Activated CD4-positive, alpha-beta T cell treated with anti-CD3 and anti-CD28 coated beads, Interleukin-10, Interleukin-2, amounts not matched to agents 100 ng/mL and 50 ng/mL, durations not matched to agents 16 hours and 8 hours (primary cell): Measurements from ENCODE around the gene ANKS1B.

Experiments used
- DNase-seq: peaks from one replicate; pipeline ENCODE4 v3.0.0-alpha.2; 2020

Gene ANKS1B

DNA sequence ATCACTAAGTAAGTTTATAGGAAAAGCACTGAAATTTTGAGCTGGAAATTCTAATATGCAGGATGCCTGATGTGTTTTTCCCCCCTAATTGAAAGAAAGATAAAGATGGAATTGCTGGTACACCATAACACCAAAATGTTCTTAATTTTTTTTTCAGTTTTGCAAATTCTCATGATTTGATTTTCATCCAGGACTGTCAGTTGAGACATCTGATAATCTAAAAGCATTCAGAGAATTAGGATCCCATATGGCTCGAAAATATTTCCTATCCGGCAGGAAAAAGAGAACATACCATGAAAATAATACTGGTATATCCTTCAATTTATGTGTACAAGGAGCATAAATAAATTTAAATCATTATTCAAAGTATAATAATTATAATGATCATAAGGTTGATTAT is 887.6 kb downstream of the ANKS1B start:
- DNase-seq, result no peak

DNA sequence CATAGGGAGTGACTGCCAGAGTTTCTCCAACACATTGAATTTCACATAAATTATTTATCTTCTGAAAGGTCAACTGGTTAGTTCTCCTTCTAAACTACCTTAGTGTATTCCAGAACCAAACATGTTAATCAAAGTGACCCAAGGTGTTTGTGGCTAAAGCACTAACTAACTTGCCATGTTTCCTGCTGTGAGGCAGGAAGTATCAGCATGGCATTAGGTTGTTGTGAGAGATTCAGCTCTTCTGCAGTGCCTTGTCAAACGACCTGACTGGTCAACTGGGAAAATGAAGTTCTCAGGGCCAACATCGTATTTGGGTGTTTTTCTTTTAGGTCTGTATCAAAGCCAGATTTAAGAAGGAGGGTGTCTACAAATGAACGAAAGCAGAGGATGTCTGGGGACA is 891.6 kb downstream of the ANKS1B start:
- DNase-seq, result no peak

DNA sequence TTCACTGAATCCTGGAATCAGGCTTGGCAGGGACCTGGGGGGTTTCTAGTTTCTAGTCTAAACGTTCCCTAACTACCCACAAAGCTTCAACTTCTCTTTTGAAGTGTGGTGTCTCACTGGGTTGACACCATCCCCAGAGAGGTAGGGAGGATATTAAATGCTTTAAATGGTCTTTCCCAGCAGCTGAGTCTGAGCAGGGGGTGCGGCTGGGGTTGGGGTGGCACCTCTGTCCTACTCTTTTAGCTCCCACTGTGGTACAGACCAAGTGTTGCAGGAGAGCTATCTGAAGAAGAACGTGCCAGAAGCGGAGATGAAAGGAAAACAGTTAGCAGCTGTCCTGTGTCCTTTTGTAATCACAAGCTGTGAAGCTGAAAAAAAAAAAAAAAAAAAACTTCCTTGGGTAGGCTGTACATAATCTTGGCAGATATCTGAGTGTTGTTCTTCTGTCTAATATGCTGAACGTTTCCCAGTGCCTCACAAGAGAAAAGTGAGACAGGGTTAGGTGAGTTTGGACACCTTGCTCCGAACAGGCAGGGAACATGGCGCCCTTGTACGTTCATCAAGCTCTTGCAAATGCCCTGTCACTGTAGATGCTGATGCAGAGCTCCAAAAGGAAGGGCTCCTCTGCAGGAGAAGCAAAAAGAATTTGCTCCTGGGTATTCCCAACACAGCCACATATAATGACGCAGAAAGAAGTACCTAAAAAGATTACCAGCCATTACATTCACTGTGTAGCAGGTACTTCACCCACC is 892.5 kb downstream of the ANKS1B start:
- no peak for DNase-seq

DNA sequence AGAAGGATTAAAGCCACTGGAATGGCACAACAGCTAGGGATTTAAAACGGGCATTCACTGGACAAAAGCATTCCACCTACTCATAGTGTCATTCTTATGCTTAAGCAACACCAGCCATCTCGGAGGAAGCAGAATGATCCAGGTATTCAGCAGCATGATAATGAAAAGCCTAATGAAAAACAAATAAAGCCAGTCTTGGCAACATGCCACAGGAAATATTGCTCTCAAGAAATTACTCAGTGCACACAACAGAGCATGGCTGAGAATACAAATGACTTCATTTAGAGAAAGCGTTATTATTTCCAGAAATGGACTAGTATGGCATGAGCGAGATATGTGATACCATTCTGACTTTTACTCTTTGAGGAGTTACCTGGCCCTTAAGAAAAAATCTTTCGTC is 897.5 kb downstream of the ANKS1B start:
- DNase-seq, result peak; percentile 22

DNA sequence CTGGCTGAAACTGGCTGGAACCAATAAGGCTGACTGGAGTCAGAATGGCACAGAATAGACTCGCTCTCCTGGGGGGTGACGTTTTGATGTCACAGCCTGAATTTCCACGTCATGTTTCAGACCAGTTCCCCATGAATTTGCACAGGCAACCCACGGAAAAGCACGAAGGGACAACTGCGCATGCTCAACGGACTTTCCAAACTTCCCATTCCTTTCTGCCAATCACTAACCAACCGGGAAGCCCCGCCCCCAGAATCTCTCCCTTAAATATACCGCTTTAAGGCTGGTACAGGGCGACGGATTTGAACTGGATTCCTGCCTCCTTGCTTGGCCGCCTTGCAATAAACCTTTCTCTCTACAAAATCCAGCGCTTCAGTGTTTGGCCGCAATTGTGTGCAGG is 904.9 kb downstream of the ANKS1B start:
- no peak for DNase-seq

DNA sequence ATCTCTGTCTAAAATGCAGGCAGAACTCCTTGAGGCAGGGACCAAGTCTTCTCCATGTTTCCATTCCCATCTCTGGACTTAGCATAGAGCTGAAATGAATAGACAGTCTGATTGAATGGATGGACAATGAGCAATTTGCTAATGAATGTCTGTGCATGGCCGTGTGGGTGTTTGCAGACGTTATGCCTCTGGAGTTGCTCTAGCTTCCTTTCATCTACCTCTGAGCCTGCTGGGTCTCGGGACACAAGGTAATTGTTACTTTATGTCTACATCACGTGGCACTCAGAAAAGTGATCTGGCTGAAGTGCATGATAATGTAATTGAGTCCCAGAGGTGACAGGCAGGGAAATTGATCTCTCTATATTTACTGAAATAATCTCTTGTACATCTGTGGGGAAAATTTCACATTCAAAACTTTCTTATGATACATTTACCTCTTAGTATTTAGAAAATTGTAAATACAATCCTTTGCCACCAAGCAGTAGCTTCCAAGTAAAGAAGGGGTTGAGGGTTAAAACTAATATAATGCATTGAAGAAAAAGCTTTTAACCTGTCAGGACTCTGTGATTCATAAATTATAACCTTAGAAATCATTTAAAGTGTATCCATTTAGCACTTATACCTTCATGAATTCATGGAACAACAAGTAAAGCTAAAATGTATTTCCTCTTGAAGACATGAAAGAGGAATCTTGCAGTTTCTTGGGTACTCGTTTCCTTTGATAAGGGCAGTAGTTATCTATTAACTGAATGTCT is 915.6 kb downstream of the ANKS1B start:
- DNase-seq, result no peak

DNA sequence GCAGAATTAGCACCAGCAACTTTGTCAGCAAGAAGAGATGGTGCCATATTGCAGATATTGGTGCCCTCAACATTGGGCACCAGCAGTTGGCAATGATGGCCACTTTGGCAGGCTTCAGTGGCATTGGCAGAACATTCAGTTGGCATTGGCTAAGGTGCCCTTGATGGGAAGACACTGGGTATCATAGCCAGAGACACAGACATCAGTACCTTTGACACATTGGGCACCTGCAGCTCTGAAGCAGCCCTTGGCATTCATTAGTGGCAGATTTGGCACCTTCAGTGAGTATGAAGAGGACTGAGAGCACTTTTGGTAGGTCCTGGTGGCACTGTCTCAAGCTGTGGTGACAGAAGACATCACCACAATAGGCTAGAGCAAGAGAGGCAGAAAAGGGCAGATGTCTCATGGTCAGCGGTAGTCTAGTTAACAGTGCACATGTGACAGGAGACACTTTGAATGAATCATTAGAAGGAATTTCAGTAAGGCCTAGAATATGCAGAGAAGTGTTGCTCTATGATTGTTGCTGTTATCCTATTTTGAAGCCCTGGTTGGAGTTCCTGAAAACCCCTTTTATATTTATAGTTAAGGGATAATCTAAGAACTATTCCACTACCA is 917.5 kb downstream of the ANKS1B start:
- DNase-seq, result no peak

DNA sequence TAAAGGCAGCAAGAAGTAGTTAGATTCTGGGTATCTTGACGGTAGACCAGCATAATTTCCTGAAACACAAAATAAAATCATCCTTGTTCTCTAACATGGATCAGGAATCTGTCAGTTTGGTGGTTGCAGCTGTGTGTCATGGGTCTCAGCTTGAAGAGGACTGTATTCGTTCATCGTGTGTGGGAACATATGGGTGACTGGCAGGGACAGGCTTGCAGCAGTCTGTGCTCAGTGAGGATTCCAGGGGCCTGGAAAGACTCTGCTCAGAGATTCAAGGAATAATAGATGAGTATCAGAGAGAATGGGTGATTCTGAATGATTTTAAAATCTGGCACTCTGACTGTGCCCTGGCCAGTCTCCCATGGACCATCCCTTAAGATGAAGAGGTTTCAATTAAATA is 918.0 kb downstream of the ANKS1B start:
- no peak for DNase-seq

DNA sequence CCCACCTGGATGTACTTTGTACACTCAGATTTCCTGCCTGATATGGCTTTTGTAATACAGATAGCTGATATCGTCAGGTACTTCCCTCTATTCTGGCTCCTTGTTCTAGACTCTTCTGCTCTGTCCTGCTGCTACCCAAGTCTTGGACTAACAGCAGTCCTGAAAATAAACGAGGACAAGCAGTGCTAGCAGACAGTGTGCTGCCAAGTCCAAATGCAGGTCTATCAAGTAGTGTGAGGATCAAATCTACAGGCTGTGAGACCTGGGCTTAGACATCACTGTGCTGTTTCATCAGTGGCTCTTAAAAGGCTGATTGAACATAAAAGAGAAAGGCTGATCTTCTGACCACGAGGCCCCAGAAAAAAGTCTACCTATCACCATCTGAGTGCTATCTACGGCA is 921.6 kb downstream of the ANKS1B start:
- no peak for DNase-seq

DNA sequence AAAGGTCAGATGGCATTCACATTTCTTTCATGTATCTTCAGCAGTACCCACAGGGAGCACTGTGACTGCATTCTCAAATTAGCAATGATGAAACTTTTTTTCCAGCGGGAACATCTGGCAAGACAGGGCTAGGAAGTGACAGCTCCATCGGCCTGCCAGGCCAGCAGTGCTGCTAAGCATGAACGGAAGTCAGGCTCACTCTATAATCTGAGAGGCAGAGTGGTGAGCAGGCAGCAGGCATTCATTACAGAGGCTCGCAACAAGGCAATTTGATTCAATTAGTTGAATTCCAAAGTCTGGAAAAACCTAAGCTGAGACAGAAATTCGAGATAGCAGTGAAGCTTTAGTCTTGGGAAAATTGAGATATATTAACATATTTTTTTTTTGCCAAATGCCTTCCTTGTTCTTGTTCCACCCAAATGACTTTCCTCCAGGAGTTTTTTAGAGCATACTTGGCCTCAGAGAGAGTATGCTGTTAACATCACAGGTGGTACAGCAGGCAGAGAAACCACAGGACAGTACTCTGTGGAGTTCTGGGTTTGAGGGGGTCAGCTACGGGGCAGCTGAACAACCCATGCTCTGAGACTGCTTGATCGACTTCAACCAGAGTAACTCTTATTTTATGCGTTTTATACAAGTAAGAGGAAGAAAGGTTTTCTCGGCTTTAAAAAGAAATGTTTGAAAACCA is 924.8 kb downstream of the ANKS1B start:
- DNase-seq, result no peak

DNA sequence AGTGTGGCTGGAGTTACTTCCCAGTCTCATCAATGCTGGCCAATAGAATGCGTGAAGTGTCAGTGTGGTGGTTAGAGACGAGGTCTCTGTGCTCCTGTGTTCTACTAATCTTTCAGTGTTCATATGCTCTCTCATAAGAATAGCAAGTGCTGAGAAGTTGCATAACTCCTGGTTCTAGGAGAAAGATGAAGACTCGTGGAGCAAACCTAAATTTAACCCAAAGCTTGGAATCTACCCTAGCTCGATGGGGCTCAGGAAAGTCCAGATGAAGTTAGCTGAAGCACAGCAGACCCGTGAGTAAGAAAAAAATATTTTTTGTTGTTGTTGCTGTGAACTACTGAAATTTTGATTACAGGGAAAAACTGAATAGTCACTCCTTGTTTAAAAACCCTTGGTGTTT is 927.1 kb downstream of the ANKS1B start:
- no peak for DNase-seq

DNA sequence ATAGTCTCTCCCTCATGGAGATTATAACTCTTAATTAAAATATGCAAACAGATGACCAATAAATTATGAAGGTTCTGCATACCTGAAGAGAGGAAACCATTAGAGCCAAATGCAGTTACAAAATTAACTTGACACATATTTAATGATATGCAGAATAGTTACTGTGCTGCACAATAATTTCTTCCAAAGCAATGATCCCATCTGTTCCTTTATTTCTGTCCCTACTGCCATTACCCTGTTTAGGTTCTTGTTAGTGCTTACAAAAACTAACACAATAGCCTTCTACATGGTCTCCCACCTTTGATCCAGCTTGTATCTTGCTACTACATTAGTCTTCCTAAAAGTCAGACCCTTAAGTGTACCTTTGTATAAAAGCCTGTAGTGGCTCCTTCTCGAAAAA is 928.5 kb downstream of the ANKS1B start:
- DNase-seq, result no peak

DNA sequence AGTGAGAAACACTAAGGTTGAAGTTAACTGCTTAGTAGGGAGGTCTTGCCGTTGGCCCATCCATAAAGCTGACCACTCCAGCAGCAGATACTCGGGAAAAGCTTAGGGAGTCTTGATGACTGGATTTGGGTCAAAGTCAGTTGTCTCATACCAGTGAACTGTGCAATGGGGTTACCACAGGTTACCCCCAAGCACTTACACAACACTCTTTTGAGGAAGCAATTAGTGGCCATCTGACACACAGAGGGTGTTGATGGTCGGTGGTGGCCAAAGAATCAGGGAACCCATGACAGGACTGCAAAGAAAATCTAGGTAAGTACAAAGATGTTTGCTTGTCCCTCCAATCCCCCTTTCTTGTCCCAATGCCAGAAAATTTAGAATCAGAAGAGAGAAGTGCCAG is 929.4 kb downstream of the ANKS1B start:
- DNase-seq, result no peak

DNA sequence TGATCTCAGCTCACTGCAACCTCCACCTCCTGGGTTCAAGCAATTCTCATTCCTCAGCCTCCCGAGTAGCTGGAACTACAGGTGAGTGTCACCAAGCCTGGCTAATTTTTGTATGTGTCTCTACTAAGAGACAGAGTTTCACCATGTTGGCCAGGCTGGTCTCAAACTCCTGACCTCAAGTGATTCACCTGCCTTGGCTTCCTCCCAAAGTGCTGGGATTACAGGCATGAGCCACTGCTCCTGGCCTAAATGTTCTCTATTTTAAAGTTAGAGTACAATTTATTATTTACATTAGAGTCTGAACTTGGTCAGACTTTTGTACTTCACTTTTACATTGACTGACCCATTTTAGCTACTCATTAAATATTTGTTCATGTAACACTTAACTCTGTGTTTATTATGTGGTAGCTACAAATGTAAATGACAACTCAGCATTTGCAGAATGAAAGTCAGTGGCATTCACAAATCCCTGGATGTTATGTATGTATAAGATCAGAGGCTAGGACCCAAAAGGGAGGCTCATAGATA is 930.1 kb downstream of the ANKS1B start:
- no peak for DNase-seq

DNA sequence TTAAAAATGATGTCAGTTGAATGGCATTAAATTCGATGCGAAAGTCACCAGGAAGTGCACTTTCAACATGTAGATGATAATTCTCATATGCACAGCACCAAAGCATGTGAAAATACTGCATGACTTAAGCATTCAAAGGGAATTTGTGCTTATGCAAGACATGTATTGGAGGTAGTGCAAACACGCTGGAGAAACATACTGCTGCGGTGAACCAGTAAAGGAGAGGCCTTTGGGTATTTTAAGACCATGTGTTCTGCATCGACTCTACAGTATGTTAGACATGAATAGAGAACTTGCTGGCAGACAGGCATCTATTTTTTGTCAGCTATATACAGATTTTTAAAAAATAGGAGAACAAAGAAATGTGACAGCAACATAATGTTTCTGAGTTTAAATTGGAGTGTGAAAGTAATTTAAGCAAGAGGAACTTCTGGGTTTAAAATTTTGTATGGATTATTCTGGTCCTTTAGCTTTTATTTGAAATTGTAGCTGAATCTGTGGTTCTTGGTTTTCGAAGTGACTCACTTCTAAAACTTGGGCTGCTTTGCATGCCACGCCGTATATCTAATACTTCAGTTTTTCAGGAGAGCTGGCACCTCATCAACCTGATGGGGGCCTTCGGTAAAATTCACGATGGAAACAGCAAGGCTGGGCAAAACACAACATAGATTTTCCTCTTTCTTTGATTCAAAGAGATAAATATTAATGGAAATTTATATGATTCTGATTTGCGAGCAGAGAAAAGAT is 930.9 kb downstream of the ANKS1B start:
- no peak for DNase-seq

DNA sequence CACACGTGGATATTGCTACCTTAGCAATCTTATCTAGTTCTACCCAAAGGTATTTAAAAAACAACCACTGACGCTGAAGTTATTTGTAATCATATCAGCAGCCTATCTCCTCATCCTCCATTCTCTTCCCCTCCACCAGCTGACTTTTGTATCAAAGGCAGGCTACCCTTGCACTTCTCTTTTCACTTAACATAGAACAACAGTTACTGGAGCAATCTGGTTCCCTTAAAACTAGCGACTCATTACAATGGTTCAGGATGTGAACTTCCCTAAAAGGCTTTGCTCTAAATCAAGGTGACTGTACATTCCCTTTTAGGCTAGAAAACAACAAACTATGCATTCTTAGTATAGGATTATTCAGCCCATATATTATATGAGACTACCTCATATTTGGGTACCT is 935.0 kb downstream of the ANKS1B start:
- no peak for DNase-seq

DNA sequence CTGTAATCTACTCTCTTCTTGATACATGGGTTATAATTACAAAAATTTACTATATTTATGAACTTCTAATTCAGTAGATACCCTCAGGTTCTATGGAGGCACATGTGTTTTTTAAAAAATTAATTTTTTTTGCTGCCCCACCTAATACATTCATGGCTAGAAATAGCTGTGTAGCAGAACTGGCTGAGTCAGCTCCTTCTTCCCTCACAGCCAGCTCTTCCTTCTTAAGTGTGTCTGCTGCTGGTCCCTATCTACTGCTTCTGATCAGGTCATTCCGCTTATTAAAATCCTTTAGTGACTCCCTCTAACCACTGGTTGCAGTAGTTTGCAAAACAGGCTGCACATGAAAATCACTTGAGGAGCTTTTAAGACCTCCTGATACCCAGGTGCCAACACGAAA is 939.6 kb downstream of the ANKS1B start:
- DNase-seq, result no peak

DNA sequence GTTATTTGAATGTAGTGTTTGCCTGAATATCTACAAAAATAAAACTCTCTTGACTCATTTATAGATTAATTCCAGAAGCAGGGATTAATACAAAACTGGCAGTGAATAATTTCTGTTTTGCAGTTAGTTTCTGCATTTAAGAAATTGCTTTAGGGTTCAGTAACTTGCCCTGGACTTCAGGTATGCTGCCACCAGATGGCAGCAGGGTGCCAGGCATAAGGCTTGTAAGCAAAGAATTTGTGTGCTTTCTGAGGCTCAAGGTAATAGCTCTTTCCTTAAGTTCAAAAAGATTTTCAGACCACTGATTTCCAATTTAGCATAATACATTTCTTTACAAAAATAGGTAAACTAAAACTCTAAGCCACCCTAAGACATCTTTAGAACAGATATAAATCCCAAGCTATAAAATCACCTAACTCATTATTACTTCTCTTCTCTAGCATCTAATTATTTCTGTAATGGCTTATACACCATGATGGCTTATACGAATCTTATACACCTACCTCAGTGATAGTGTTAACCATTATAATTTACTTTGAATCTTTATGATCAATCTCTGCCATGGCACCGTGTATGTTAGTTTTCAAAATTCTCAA is 941.3 kb downstream of the ANKS1B start:
- DNase-seq, result peak; percentile 64

DNA sequence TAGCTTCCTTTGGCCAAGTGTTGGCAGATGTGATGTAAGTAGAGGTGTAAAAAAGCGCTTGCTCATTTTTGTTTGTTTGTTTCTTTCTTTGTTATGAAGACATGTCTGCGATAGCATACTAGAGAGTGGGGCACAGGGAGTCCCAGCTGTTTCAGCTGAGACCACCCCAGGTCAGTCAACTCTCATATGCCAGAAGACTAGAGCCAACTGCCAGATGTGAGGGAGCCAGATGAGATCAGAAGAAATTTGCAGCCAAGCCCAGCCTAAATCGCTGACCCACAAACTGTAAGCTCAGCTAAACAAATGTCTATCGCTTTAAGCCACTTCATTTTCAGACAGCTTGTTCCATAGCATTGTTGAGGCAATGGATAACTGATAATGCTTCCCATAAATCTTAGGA is 942.5 kb downstream of the ANKS1B start:
- DNase-seq, result no peak

DNA sequence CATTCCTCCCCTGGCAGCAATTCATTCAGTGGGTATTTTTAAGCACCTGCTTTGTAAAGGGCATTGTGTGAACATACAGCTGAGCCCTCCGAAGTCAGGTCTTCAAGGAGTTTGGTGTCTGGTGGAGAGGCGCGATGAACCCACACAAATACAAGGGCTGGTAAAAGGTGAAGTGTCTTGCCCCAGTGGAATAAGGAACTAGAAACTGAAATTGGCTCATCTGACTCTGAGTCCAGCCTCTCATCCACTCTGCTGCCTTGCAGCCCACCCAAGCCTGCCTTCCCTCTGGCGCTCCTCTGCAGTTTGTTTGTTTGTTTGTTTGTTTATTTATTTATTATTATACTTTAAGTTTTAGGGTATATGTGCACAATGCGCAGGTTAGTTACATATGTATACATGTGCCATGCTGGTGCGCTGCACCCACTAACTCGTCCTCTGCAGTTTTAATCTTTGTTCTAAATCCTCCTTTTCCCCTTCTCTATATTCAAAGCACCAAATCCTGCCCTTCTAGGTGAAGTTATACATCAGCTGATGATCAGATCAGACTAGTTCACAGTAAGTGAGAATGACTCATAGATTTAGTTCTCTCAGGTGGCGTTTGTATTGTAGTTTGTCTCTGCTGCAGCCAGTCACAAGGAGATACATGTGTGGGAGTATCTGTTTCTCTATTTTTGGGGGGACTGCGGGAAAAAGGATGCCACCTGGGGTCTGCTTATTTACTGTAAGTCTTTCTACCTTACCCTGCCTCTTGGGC is 945.2 kb downstream of the ANKS1B start:
- no peak for DNase-seq

DNA sequence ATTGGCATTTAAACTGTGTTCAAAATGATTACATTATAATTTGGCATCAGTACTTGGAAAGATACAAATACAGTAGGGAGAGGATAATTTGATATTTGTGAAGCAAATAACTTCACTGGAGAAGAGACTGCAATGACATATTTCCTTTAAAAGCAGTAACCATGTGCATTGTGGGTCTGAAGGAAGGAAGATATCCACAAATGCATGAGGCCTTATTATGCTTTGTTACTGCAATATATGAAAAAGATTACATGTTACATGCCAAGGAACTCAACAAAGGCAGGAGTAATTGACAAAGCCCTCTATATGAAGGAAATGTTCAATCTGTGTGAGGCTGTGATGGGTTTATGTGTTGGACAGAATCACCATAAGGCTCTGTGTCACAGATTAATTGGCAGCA is 948.2 kb downstream of the ANKS1B start:
- DNase-seq, result no peak
